Stomach (tissue), 4 donors: ENCODE results near the gene PRKD1.

Source experiments
- EP300 ChIP-seq: sonication (generic); formaldehyde crosslinking; IDR thresholded peaks from one replicate; pipeline ENCODE4 v1.6.1; 2017; ENCODE audit warnings: antibody characterized with exemption
- POLR2A ChIP-seq, 4 donors: fragments of 450-650 bp; IDR thresholded peaks; one replicate each; pipeline ENCODE4 v1.6.1; 2016; ENCODE audit warnings: antibody characterized with exemption in 4 of 4, control low read depth in 2 of 4, mild to moderate bottlenecking in 1 of 4, moderate library complexity in 1 of 4
- POLR2AphosphoS5 ChIP-seq, 3 donors: sonication (generic); formaldehyde crosslinking; IDR thresholded peaks; one replicate each; pipeline ENCODE4 v1.6.1; 2016; ENCODE audit warnings: antibody characterized with exemption in 3 of 3

DNA sequence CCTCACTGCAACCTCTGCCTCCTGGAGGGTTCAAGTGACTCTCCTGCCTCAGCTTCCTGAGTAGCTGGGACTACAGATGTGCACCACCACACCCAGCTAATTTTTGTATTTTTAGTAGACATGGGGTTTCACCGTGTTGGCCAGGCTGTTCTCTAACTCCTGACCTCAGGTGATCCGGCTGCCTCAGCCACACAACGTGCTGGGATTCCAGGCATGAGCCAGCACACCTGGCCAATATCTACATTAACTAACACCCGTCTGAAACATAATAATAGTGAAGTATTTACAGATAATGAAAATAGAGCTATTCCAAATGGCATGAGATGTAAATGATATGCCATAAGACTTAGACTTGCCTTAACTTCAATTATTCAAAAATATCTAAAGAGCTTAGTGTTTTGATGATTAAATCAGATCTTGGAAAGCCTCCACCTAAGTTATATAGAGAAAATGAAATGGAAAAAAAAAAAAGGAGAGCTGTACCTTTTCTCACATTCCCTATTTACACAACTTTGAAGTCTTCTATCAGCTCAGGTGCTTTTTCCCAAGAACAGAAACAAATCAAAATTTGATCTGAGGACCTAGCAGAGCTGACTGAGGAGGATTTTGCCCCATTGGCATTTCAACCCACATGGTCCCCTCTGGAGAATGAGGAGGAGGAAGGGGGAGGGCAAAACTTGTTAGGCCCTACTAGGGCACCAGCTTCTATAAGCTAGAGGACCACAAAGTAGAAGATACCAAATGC is 309.2 kb downstream of the PRKD1 start:
- TF ChIP-seq POLR2A (IDR thresholded peaks at IDR 0.05) = no peak
- no peak for TF ChIP-seq POLR2AphosphoS5 (IDR thresholded peaks at IDR 0.05)
- no peak for TF ChIP-seq EP300
